ENCODE data around the gene PROX1.

PROX1 gene

GRCh38 chr1:214026985-214027384 lies 39.2 kb downstream of the PROX1 start:
- DNase-seq = no peak

DNA sequence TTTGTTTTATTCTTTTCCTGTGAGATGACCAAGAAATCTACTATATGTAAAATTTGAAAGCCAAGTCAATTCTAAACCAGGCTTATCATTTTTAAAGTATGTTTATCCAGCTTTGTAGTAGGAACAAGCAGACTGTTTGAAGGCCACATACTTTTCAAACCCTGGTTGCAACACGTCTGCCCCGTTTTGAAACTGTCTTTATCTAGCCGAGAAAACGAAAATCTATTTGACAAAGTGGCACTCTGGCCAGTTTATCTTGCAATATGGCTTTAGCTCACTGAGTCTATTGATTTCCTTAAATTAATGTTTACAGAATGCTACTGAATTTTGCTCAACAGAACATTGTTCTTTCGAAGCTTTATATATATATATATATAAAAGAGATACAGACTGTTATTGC lies 39.7 kb downstream of the PROX1 start:
- DNase-seq = no peak

DNA sequence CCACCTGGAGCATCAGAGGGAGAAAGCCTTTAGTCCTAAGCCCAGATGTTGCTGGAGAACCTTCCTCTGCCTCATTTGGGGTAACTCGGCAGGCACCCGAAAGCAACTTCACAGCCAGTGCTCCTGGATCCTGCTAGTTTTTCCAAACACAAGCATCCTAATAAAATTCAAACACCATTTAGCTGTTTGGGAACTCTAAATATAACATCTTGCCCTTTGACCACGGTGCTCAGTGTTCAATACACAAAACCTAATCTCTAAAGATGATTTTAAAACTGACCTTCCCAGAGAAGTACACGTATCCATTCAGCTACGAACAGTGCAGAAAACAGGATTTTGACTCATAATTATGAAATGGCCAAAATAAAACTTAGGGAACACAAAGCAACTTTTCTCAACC lies 40.3 kb downstream of the PROX1 start:
- no peak for DNase-seq

DNA sequence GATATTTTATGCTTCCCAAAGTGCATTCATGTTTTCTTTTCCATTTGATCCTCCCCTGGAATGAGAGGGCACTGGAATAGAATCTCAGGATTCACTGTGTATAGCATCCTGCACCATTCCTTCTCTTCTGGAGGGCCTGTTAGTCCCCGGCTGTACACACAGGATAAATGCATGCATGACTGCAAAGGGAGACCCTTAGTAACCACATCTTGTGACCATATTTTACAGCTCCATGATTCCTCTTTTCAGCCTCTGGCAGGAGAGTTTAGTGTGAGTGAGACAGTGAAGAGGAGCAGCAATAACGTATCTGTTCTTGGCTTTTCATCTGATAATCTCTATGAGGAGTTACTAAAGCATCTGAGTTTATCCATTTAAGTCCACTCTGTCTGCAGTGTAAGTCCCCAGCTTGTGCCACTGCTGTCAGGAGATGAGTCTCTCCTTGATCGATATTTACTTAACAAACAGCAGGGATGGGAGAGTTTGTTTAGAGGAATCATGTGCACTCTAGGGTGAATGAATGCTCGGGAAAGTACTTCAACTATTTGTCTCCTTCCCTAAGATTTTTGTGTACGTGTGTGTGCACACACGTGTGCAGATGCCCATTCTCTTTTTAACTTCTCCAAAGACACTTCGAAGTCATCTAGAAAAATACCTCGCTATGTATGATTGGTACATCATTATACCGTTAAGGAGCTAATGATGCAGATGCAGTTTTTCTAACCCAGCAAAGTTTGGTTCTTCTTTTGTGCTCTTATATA lies 41.1 kb downstream of the PROX1 start:
- no peak for DNase-seq

- no peak for DNase-seq
These were observed 42.0 kb downstream of the PROX1 start for GRCh38 chr1:214029796-214030195.

- no peak for DNase-seq
These were observed 43.5 kb downstream of the PROX1 start for GRCh38 chr1:214031267-214031650.

DNA sequence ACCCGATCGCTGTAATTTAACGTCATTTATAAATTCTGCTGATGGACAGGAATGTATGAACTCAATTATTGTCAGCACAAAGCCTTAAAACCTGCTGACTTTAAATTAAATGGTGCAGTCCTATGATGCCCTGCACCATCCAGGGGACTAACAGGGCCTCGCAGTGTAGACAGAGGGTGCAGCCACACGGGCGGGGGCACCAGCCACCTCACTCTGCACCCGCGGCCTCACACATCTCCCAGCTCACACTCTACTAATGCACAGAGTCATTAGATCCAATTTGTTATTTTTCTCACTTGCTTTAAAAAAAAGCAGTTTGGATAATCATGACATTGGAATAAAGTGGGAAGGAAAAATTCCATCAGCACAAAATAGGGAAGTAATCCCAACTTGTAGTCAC lies 49.7 kb downstream of the PROX1 start:
- DNase-seq = no peak

GRCh38 chr1:214039394-214040018 lies 51.7 kb downstream of the PROX1 start:
- DNase-seq = no peak

GRCh38 chr1:214043167-214043566 lies 55.4 kb downstream of the PROX1 start:
- DNase-seq = no peak

DNA sequence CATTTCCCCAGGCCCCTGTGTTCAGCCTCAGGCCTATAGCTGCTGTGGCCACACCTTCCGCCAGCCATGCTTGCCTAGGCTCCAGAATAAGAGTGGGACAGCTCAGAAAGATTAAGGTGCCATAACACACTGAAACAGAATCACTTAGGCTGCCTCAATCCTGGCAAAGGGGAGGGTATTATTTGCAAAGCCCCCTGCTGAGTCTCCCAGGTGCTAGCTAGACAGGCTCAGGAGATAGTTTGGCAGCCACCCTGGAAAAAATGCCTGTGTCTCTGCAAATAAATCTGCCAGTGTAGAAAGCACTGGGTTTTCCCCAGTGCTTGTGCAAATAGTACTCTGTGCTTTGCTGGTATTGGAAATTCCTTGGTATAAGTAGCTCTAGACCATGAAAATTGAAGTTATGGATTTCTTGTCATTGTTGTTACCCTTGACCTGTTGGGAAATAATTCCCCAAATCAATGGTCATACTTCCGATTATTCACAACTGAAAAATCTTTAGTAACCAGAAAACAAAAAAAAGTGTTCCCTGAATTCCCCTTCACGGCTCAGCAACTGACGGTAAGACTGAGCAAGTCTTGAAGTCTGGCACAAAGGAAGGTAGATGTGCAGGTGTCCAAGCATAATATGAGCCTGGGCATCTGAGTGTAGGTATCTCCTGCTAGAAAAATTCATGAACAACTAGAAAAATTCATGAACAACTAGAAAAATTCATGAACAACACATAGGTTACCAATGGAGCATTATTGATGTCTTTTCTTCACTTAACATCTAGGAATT lies 56.9 kb downstream of the PROX1 start:
- DNase-seq = no peak

DNA sequence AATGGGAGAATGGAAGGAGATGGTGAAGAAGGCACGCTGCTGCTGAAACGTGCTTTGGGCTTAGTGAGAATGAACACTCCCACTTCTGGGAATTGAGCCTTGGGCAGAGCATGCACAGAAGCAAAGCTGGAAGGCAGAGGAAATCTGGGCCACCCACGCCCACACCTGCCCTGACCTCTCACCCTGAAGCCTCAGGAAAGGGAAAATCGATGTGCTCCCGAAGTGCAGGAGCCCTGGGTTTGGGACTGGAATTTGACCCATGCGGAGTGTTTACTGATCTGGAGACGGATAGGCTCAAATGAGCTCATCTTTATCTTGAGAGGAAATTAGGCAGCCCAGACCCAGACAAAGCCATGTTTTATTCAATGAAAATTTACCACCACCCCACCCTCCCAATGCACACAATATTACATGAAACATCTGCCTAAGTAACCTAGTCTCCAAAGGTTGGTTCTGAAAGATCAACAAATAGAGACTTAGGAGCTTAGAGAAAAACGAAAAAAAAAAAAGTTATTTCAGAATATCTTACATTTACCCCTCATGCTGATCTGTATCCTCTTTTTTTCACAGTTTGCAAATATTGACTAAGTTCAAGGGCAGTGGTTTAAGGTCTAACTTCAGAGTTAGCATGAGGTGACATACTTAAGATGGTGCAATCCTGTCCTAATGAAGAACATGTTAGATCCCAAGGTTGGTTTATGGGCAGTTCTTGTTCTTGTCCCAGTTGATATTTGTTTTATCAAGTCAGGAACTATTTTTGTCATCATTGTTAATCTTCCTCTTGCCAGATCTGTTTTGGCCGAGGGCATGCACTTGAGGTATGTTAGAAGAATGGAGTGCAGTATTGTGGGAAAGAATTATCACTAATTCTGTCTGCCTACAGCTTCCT lies 63.0 kb downstream of the PROX1 start:
- no peak for DNase-seq

GRCh38 chr1:214051786-214052185 lies 64.0 kb downstream of the PROX1 start:
- DNase-seq = no peak

DNA sequence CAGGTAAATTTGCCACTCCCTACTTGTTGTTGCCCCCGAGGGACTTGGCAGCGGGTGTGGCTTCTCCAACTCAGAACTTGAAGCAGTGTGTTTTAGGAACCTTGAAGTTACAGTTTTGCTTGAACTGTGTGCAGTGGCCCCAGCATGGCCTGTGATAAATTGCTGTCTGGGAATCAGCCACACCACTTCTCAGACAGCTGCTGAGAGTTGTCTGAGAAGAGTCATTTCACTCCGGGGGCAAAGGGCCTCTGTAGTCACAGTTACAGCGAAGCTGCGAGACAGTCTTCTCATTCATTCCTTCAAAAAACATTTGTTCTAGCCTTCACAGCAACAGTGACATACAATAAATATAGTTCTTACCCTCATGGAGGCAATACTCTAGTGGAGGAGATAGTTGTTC lies 70.3 kb downstream of the PROX1 start:
- DNase-seq = no peak

- no peak for DNase-seq
These were observed 78.4 kb downstream of the PROX1 start for GRCh38 chr1:214066190-214066589.

- no peak for DNase-seq
These were observed 79.2 kb downstream of the PROX1 start for GRCh38 chr1:214066936-214067335.

- DNase-seq = no peak
These were observed 79.6 kb downstream of the PROX1 start for GRCh38 chr1:214067397-214067796.

DNA sequence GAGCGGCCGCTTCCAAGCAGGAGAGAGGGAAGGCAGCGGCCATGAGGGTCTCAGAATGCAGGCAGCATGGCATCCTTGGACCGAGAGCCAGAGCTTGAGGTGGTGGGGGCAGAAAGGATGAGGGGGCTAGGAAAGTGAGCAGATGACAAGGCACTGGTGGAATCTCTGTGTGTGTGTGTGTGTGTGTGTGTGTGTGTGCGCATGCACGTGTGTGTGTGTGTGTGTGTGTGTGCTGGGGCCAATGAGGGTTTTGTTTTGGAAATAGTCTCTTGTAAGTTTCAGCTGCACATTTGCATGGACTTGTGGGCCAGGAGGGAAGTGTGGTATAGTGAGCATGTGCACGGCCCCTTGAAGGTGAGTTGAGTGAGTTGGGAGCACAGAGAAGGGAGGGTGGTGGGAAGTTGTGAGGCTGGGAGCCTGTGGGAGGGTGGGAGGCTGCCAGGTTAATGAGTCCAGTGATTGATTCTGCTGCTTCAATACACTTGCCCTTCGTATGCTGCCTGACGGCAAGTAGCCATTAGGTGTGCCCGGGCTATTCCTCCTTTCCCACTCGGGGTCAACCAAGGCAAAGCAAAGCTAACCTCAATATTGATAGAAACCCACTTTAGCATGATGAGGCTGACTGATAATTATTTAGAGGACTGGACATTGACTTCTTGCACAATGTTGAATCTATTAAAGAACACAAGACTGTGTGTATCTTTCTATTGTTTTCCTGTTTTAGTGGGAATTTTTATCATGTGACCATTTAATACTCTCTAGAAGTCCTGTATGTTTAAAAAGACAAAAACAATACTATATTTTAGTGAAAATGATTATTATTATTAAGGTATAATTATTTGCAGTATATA lies 80.3 kb downstream of the PROX1 start:
- no peak for DNase-seq

- no peak for DNase-seq
These were observed 81.2 kb downstream of the PROX1 start for GRCh38 chr1:214068979-214069378.

DNA sequence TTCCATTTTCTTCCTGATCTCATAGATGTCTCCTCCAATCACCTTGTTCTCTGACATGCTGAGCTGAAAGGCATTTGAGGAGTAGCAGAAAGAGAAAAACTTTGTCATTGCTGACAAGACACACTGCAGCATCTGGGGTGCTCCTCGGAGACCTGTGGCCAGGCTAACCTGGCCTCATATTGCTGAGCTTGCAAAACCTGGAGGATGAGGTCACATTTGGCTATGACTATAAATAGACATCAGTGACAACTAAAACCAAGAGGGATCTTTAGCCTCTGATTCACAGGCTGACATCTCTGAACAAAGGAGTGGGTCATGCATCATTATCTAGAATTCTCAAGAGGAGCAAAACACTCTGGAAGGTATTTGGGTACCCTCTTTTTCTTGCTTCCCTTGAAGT lies 83.7 kb downstream of the PROX1 start:
- no peak for DNase-seq

- no peak for DNase-seq
These were observed 84.8 kb downstream of the PROX1 start for GRCh38 chr1:214072426-214073157.

DNA sequence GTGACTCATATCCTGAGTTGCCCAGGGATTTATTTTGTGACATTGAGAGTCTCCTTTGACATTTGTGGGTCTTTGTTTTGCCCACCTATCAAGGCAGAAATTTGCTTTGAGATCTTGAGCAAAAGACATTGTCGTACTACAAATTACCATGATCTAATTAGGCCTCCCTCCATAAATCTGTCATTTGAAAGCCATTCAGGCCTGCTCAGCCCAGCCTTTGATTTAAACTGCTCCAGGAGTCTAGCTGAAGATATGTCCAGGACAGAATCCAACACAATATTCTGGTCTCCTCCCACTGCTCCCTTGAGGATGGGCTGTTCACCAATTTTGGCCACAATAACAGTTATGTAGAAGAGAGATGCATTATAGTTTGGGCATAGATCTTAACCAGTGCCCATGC lies 86.7 kb downstream of the PROX1 start:
- DNase-seq = no peak
